ENCODE data around the gene B3GNT2. TPM values are rescaled to one million over a fixed set of nuclear protein-coding genes. Genes with fewer than 3 reads are reported as not detected.

Gene B3GNT2
- total and polyA plus RNA-seq, 9 of the 15 experiments (the other 6 are each of a cell fraction or from before 2014, with no cell fraction given), result 6.0 to 38.9 (median 25.0) TPM

GRCh38 chr2:62202019-62202722 is 6.3 kb downstream of the B3GNT2 start (continued):
- TF ChIP-seq, protein P1, sequence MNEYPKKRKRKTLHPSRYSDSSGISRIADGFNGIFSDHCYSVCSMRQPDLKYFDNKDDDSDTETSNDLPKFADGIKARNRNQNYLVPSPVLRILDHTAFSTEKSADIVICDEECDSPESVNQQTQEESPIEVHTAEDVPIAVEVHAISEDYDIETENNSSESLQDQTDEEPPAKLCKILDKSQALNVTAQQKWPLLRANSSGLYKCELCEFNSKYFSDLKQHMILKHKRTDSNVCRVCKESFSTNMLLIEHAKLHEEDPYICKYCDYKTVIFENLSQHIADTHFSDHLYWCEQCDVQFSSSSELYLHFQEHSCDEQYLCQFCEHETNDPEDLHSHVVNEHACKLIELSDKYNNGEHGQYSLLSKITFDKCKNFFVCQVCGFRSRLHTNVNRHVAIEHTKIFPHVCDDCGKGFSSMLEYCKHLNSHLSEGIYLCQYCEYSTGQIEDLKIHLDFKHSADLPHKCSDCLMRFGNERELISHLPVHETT (CRISPR knock-in tag; conservative IDR thresholded peaks at IDR 0.05 in 1 of 2, IDR thresholded peaks at IDR 0.05 in 1 of 2), result no peak
- no peak for TF ChIP-seq UBTF (IDR thresholded peaks at IDR 0.05; ENCODE audit: borderline replicate concordance in 1 of 2, low read depth in 2 of 2, low read length in 2 of 2)
- TF ChIP-seq, protein P2, sequence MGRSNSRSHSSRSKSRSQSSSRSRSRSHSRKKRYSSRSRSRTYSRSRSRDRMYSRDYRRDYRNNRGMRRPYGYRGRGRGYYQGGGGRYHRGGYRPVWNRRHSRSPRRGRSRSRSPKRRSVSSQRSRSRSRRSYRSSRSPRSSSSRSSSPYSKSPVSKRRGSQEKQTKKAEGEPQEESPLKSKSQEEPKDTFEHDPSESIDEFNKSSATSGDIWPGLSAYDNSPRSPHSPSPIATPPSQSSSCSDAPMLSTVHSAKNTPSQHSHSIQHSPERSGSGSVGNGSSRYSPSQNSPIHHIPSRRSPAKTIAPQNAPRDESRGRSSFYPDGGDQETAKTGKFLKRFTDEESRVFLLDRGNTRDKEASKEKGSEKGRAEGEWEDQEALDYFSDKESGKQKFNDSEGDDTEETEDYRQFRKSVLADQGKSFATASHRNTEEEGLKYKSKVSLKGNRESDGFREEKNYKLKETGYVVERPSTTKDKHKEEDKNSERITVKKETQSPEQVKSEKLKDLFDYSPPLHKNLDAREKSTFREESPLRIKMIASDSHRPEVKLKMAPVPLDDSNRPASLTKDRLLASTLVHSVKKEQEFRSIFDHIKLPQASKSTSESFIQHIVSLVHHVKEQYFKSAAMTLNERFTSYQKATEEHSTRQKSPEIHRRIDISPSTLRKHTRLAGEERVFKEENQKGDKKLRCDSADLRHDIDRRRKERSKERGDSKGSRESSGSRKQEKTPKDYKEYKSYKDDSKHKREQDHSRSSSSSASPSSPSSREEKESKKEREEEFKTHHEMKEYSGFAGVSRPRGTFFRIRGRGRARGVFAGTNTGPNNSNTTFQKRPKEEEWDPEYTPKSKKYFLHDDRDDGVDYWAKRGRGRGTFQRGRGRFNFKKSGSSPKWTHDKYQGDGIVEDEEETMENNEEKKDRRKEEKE (IDR thresholded peaks at IDR 0.05; ENCODE audit: borderline replicate concordance in 1 of 2, control insufficient read depth in 1 of 2, low read depth in 2 of 2, low read length in 1 of 2), result no peak
- TF ChIP-seq PRPF4 (IDR thresholded peaks at IDR 0.05; ENCODE audit: insufficient read depth, low read depth, low read length, poor library complexity, severe bottlenecking), result no peak
- TF ChIP-seq EHMT2 (IDR thresholded peaks at IDR 0.05), result peak; percentile 69; the same call in 1 of the 2 replicates
- no peak for TF ChIP-seq CAMTA2 (CRISPR knock-in tag; conservative IDR thresholded peaks at IDR 0.05)
- no peak for TF ChIP-seq KAT7 (CRISPR knock-in tag; IDR thresholded peaks at IDR 0.05; ENCODE audit: borderline replicate concordance)
- no peak for TF ChIP-seq ZNF263 (CRISPR knock-in tag; IDR thresholded peaks at IDR 0.05; ENCODE audit: borderline replicate concordance)
- TF ChIP-seq, protein P3, sequence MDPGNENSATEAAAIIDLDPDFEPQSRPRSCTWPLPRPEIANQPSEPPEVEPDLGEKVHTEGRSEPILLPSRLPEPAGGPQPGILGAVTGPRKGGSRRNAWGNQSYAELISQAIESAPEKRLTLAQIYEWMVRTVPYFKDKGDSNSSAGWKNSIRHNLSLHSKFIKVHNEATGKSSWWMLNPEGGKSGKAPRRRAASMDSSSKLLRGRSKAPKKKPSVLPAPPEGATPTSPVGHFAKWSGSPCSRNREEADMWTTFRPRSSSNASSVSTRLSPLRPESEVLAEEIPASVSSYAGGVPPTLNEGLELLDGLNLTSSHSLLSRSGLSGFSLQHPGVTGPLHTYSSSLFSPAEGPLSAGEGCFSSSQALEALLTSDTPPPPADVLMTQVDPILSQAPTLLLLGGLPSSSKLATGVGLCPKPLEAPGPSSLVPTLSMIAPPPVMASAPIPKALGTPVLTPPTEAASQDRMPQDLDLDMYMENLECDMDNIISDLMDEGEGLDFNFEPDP (CRISPR knock-in tag; IDR thresholded peaks at IDR 0.05), result no peak
- TF ChIP-seq RBM17 (IDR thresholded peaks at IDR 0.05; ENCODE audit: borderline replicate concordance, low read depth, low read length), result no peak
- no peak for TF ChIP-seq ZBTB1 (CRISPR knock-in tag; IDR thresholded peaks at IDR 0.05; ENCODE audit: borderline replicate concordance, low read depth)
- no peak for TF ChIP-seq KLF1 (tag; IDR thresholded peaks at IDR 0.05)
- TF ChIP-seq ESRRB (CRISPR knock-in tag; IDR thresholded peaks at IDR 0.05; ENCODE audit: borderline replicate concordance), result no peak
- TF ChIP-seq ZNF24 (IDR thresholded peaks at IDR 0.05), result no peak

Data from K562 (cell line).